Vagina (tissue), 2 donors: ENCODE data around the gene MYOZ3. TPM values are rescaled to one million over a fixed set of nuclear protein-coding genes. Genes with fewer than 3 reads are reported as not detected.

Experiments
- DNase-seq, 2 donors: peaks; one replicate each; pipeline ENCODE4 v3.0.0-alpha.2; 2017; ENCODE audit errors: extremely low spot score in 2 of 2
- H3K27ac ChIP-seq: fragments of 200-600 bp; sonication (generic); one replicate; pipeline ENCODE4 v1.5.1; 2019
- H3K27me3 ChIP-seq: fragments of 200-600 bp; sonication (generic); one replicate; pipeline ENCODE4 v1.5.1; 2019
- H3K36me3 ChIP-seq, 2 donors: fragments of 200-600 bp; sonication (generic); one replicate each; pipeline ENCODE4 v1.5.1; 2017 to 2019
- H3K4me1 ChIP-seq: fragments of 200-600 bp; sonication (generic); one replicate; pipeline ENCODE4 v1.5.1; 2019
- H3K4me3 ChIP-seq, 2 donors: fragments of 200-600 bp; sonication (generic); 1 replicate in 1 of 2; 2 replicates in 1 of 2; pipeline ENCODE4 v1.5.1; 2016 to 2019
- H3K9me3 ChIP-seq: fragments of 200-600 bp; sonication (generic); one replicate; pipeline ENCODE4 v1.5.1; 2019
- POLR2A ChIP-seq, 2 donors: fragments of 450-650 bp; IDR thresholded peaks; one replicate each; pipeline ENCODE4 v1.6.1; 2017; ENCODE audit warnings: antibody characterized with exemption in 2 of 2, mild to moderate bottlenecking in 2 of 2, moderate library complexity in 2 of 2
- POLR2AphosphoS5 ChIP-seq, 2 donors: sonication (generic); formaldehyde crosslinking; IDR thresholded peaks; one replicate each; pipeline ENCODE4 v1.9.0; 2017; ENCODE audit warnings: antibody characterized with exemption in 2 of 2, mild to moderate bottlenecking in 2 of 2, low read depth in 1 of 2; ENCODE audit not compliant: insufficient read depth in 1 of 2
- intact Hi-C: fragments of 100-400 bp; cut with DNase I; formaldehyde crosslinking; loops from one replicate; pipeline ENCODE4 v1.15.1; 2023
- total RNA-seq: library from RNA; depleted of rRNA; stranded (reverse); fragments of >200 nt; gene quantifications from one replicate; pipeline ENCODE4 v1.2.3, GENCODE V29; 2016
- TF ChIP-seq, protein P1 (sequence below), 3 experiments: fragments of 450-650 bp in 2 of 3; fragments of 200-600 bp in 1 of 3; sonication (generic) in 1 of 3; IDR thresholded peaks; one replicate each; pipeline ENCODE4 v1.5.1; 2017 to 2019; ENCODE audit warnings: antibody characterized with exemption in 3 of 3, mild to moderate bottlenecking in 2 of 3, moderate library complexity in 2 of 3

MYOZ3 gene
- total RNA-seq, 1 donor from 2014 or later, result not detected

DNA sequence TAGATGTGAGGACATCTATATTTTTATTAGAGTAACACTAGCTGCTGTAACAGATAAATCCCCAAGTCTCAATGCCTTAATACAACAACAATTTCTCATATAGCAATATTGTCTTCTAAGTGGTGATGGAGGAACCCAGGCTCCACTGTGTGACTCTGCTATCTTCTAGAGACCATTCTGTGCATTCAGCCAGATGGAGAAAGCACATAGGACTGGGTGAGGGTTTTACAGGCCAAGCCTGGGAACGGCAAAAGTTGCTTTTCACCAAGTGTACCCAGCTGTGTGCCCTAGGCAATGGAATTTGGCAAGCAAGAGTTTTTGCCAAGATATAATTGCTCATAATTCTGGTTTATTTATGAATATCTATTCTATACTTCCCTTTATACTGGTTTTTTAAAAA, 28.1 kb downstream of the MYOZ3 start:
- DNase-seq, result no peak

DNA sequence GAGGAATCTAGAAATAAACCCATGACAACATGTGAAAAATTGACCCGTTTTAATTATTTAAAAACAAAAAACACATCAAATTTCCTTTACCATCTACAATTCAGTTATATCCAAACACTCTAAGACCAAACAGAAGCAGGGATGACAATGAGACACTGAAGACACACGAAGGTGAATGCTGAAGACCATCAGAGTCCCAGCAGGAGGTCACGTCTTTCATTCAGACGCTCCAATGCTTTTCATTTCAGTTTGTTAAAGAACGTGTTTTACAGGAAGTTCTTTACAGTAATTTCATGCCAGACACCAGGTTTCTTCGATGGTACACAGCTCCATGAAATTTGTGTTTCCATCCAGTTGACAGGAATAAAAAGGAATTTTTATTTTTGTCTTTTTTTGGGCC, 29.7 kb downstream of the MYOZ3 start:
- Histone ChIP-seq H3K36me3 (peaks cover 0 to 55% of the 10 kb centered on the region in 2 donors), H3K9me3 (no peaks in the 10 kb centered on the region), H3K27ac (no peak overlapping the region), H3K4me1 (no peaks in the 10 kb centered on the region), H3K4me3 (no peak overlapping the region), H3K27me3 (no peaks in the 10 kb centered on the region)
- no peak for DNase-seq
- TF ChIP-seq POLR2AphosphoS5 (IDR thresholded peaks at IDR 0.05; ENCODE audit: insufficient read depth in 1 of 2, low read depth in 1 of 2) (no peak), POLR2A (IDR thresholded peaks at IDR 0.05) (no peak)
- TF ChIP-seq, protein P1, sequence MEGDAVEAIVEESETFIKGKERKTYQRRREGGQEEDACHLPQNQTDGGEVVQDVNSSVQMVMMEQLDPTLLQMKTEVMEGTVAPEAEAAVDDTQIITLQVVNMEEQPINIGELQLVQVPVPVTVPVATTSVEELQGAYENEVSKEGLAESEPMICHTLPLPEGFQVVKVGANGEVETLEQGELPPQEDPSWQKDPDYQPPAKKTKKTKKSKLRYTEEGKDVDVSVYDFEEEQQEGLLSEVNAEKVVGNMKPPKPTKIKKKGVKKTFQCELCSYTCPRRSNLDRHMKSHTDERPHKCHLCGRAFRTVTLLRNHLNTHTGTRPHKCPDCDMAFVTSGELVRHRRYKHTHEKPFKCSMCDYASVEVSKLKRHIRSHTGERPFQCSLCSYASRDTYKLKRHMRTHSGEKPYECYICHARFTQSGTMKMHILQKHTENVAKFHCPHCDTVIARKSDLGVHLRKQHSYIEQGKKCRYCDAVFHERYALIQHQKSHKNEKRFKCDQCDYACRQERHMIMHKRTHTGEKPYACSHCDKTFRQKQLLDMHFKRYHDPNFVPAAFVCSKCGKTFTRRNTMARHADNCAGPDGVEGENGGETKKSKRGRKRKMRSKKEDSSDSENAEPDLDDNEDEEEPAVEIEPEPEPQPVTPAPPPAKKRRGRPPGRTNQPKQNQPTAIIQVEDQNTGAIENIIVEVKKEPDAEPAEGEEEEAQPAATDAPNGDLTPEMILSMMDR (IDR thresholded peaks at IDR 0.05), result no peak
- intact Hi-C loops, result no loop called here

More for the DNA sequence above, 28.1 kb downstream of the MYOZ3 start:
- intact Hi-C loops, result no loop called here
- H3K4me3 ChIP-seq, result no peak overlapping the region
- H3K36me3 ChIP-seq, result peaks cover 0 to 39% of the 10 kb centered on the region in 2 donors
- no peaks in the 10 kb centered on the region for H3K9me3 ChIP-seq
- H3K27me3 ChIP-seq, result no peaks in the 10 kb centered on the region
- no peak overlapping the region for H3K27ac ChIP-seq
- TF ChIP-seq POLR2AphosphoS5 (IDR thresholded peaks at IDR 0.05; ENCODE audit: insufficient read depth in 1 of 2, low read depth in 1 of 2), result no peak
- no peak for TF ChIP-seq POLR2A (IDR thresholded peaks at IDR 0.05)
- TF ChIP-seq, protein P1 (IDR thresholded peaks at IDR 0.05), result no peak
- H3K4me1 ChIP-seq, result no peaks in the 10 kb centered on the region

DNA sequence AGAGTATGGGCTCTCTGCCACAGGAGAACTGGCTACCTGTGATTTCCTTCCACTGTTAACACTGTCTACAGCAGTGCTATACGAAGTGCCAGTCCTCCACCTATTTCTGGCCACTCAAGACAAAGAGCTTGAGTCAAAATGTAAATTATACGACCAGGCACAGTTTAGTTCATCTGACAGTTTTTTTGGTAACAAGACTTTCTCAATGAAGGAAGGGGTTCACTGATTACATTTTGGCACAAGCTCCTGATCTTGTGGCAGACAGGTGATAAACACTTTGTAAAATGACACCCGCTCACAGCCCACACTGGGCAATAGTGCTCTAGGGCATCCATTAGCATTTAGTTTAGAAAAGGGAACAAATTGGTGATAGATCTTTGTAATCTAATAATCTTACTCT, 31.2 kb downstream of the MYOZ3 start:
- H3K27me3 ChIP-seq, result no peaks in the 10 kb centered on the region
- peaks cover 0 to 71% of the 10 kb centered on the region in 2 donors for H3K36me3 ChIP-seq
- no peak for DNase-seq
- TF ChIP-seq, protein P1 (IDR thresholded peaks at IDR 0.05), result no peak
- TF ChIP-seq POLR2A (IDR thresholded peaks at IDR 0.05) (no peak), POLR2AphosphoS5 (IDR thresholded peaks at IDR 0.05; ENCODE audit: insufficient read depth in 1 of 2, low read depth in 1 of 2) (no peak)
- no peak overlapping the region for H3K4me3 ChIP-seq
- no peaks in the 10 kb centered on the region for H3K9me3 ChIP-seq
- H3K27ac ChIP-seq, result no peak overlapping the region
- H3K4me1 ChIP-seq, result no peaks in the 10 kb centered on the region
- intact Hi-C loops, result no loop called here

DNA sequence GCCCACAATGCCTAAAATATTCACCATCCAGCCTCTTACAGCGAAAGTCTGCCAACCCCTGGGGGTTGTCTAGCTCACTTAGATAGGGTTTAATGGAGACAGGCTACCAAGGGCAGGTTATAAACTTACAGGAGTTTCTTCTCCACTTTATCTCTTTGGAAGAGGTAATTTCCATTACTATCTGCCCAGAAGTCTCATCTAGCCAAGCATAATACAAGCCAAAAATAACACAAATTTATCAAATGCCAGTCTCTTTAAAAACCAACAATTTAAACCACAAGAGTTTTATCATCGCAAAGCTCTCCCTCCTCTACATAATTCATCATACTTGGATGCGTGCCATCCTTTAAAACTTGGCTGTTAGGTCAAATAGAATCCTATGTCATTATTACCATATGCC, 33.6 kb downstream of the MYOZ3 start:
- intact Hi-C loops, result no loop called here
- no peaks in the 10 kb centered on the region for H3K9me3 ChIP-seq
- TF ChIP-seq POLR2A (IDR thresholded peaks at IDR 0.05) (no peak), POLR2AphosphoS5 (IDR thresholded peaks at IDR 0.05; ENCODE audit: insufficient read depth in 1 of 2, low read depth in 1 of 2) (no peak)
- TF ChIP-seq, protein P1 (IDR thresholded peaks at IDR 0.05), result no peak
- no peak overlapping the region for H3K4me3 ChIP-seq
- H3K27me3 ChIP-seq, result no peaks in the 10 kb centered on the region
- no peak overlapping the region for H3K27ac ChIP-seq
- peaks cover 0 to 86% of the 10 kb centered on the region in 2 donors for H3K36me3 ChIP-seq
- no peak for DNase-seq
- H3K4me1 ChIP-seq, result peaks cover 7% of the 10 kb centered on the region

DNA sequence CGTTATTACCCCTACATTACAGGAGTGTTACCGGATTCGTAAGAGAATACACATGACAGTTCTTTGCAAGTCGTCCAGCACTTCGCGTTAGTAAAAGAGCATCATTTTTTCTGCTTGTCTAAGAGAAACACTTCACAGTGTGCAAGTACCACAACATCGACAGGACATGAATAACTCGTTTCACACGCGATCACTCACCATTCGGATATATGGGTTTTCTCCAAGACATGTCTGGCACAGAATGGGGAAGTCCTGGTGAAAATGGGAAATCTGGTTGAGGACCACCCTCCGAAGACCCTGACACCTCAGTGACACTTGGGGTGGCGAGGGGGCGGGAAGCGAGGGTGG, 39.2 kb downstream of the MYOZ3 start:
- peaks cover 0 to 36% of the 10 kb centered on the region in 2 donors for H3K36me3 ChIP-seq
- H3K4me3 ChIP-seq, result peak overlapping the region; percentile 85 to 98
- no peak for DNase-seq
- peaks cover 13% of the 10 kb centered on the region for H3K4me1 ChIP-seq
- TF ChIP-seq, protein P1 (IDR thresholded peaks at IDR 0.05), result no peak
- H3K9me3 ChIP-seq, result no peaks in the 10 kb centered on the region
- no peaks in the 10 kb centered on the region for H3K27me3 ChIP-seq
- intact Hi-C loops, result no loop called here
- H3K27ac ChIP-seq, result peak overlapping the region; percentile 98
